B cell (primary cell): ENCODE results near the gene SHOX. TPM values are rescaled to one million over a fixed set of nuclear protein-coding genes. Genes with fewer than 3 reads are reported as not detected.

ENCODE experiments used
- ATAC-seq: fragments of 200-7000 bp; cut with Tn5 transposase; one replicate; pipeline ENCODE4 v1.10.0; 2021; ENCODE audit warnings: low read depth, mild to moderate bottlenecking, moderate number of reproducible peaks, moderate library complexity
- CTCF ChIA-PET: fragments of 350-600 bp; sonication (Branson Sonifier 250); formaldehyde crosslinking; loops from one replicate; lab custom pipeline; 2021; ENCODE audit warnings: antibody characterized with exemption, inconsistent platforms; lab: Charles Lee
- POLR2A ChIA-PET: fragments of 350-600 bp; sonication (Branson Sonifier 250); formaldehyde crosslinking; loops from one replicate; lab custom pipeline; 2021; ENCODE audit warnings: antibody characterized with exemption; lab: Charles Lee
- DNase-seq: peaks from one replicate; pipeline ENCODE4 v3.0.0; 2013
- H2AFZ ChIP-seq: 2 replicates; pipeline ENCODE4 v1.6.1; 2012; ENCODE audit warnings: mild to moderate bottlenecking, low read depth, low read length; ENCODE audit not compliant: insufficient read depth, poor library complexity, severe bottlenecking
- H3K27ac ChIP-seq, 2 donors: 1 replicate in 1 of 2; 2 replicates in 1 of 2; pipeline ENCODE4 v1.5.1; 2012 to 2013; ENCODE audit warnings: low read length in 2 of 2, mild to moderate bottlenecking in 2 of 2, moderate library complexity in 1 of 2
- H3K27me3 ChIP-seq, 4 experiments: fragments of 200-600 bp in 1 of 4; sonication (generic) in 1 of 4; replicated peaks in 1 of 4; 1 replicate in 2 of 4; 2 replicates in 2 of 4; pipeline versions ENCODE4 v1.6.1 to v1.7.0; 2013 to 2016; ENCODE audit warnings: low read length in 3 of 4, mild to moderate bottlenecking in 2 of 4, mixed read lengths in 1 of 4, moderate library complexity in 1 of 4; ENCODE audit not compliant: insufficient read depth in 4 of 4, control insufficient read depth in 3 of 4; ENCODE audit errors: control extremely low read depth in 1 of 4
- H3K36me3 ChIP-seq, 2 experiments: replicated peaks in 1 of 2; 1 replicate in 1 of 2; 2 replicates in 1 of 2; pipeline versions ENCODE4 v1.6.1 to v1.7.1; 2013; ENCODE audit warnings: low read length in 1 of 2; ENCODE audit not compliant: insufficient read depth in 2 of 2, control insufficient read depth in 1 of 2; ENCODE audit errors: control extremely low read depth in 1 of 2, extremely low read depth in 1 of 2
- H3K4me1 ChIP-seq, 2 donors: fragments of 200-600 bp in 1 of 2; sonication (generic) in 1 of 2; 1 replicate in 1 of 2; 2 replicates in 1 of 2; pipeline versions ENCODE4 v1.5.1 to v1.6.1; 2013 to 2017; ENCODE audit warnings: low read length in 2 of 2; ENCODE audit not compliant: control insufficient read depth in 2 of 2, insufficient read depth in 2 of 2
- H3K4me2 ChIP-seq: replicated peaks from 2 replicates; pipeline ENCODE3; 2012; ENCODE audit warnings: mild to moderate bottlenecking, low read depth, low read length; ENCODE audit not compliant: poor library complexity, severe bottlenecking
- H3K4me3 ChIP-seq, 5 experiments: fragments of 200-600 bp in 1 of 5; sonication (generic) in 1 of 5; 1 replicate in 3 of 5; 2 replicates in 2 of 5; pipeline versions ENCODE4 v1.5.1 to v1.7.0; 2011 to 2016; ENCODE audit warnings: low read length in 4 of 5, mild to moderate bottlenecking in 4 of 5, low read depth in 2 of 5, control low read depth in 1 of 5, moderate library complexity in 1 of 5; ENCODE audit not compliant: insufficient read depth in 1 of 5; ENCODE audit errors: control extremely low read depth in 1 of 5, extremely low read depth in 1 of 5
- H3K79me2 ChIP-seq: fragments of 200-600 bp; sonication (generic); one replicate; pipeline ENCODE4 v1.6.0; 2016; ENCODE audit warnings: low read length; ENCODE audit not compliant: control insufficient read depth, insufficient read depth
- H3K9ac ChIP-seq: fragments of 200-600 bp; sonication (generic); 2 replicates; pipeline ENCODE4 v1.6.1; 2017; ENCODE audit warnings: mild to moderate bottlenecking, low read length, moderate library complexity
- H3K9me3 ChIP-seq, 3 donors: one replicate each; pipeline versions ENCODE4 v1.6.1 to v1.7.1; 2013; ENCODE audit warnings: low read length in 2 of 3; ENCODE audit not compliant: control insufficient read depth in 2 of 3, insufficient read depth in 1 of 3; ENCODE audit errors: control extremely low read depth in 1 of 3
- H4K20me1 ChIP-seq: 2 replicates; pipeline ENCODE4 v1.6.0; 2012; ENCODE audit warnings: mild to moderate bottlenecking, low read length; ENCODE audit not compliant: insufficient read depth, control insufficient read depth, poor library complexity, severe bottlenecking
- H3K27ac Mint-ChIP-seq: one replicate; pipeline ENCODE4 v1.8.0; 2021; ENCODE audit warnings: mixed read lengths
- H3K27me3 Mint-ChIP-seq: one replicate; pipeline ENCODE4 v1.8.0; 2021; ENCODE audit warnings: mixed read lengths
- H3K4me1 Mint-ChIP-seq: one replicate; pipeline ENCODE4 v1.8.0; 2021; ENCODE audit warnings: mixed read lengths
- H3K4me3 Mint-ChIP-seq: one replicate; pipeline ENCODE4 v1.8.0; 2021; ENCODE audit warnings: mixed read lengths
- H3K9me3 Mint-ChIP-seq: one replicate; pipeline ENCODE4 v1.8.0; 2022; ENCODE audit warnings: mixed read lengths; ENCODE audit not compliant: insufficient read depth
- CTCF ChIP-seq: fragments of 200-600 bp; IDR thresholded peaks from one replicate; pipeline ENCODE4 v1.8.0; 2022; ENCODE audit warnings: antibody characterized with exemption, mild to moderate bottlenecking
- EZH2 ChIP-seq: IDR thresholded peaks from 2 replicates; pipeline ENCODE4 v1.6.1; 2012; ENCODE audit warnings: borderline replicate concordance, low read depth, mild to moderate bottlenecking, moderate library complexity, low read length; ENCODE audit not compliant: insufficient read depth, poor library complexity, severe bottlenecking
- WGBS: methylation state at CpG from one replicate; pipeline ENCODE4 v1.1.5; 2013; ENCODE audit warnings: missing lambda C conversion rate; ENCODE audit not compliant: insufficient coverage; 5-methylcytosine and 5-hydroxymethylcytosine counted together
- intact Hi-C: fragments of 100-400 bp; cut with micrococcal nuclease; formaldehyde crosslinking; loops from one replicate; pipeline ENCODE4 v1.10.0; 2022
- polyA plus RNA-seq: library from polyadenylated mRNA; depleted of rRNA; stranded (reverse); fragments of >200 nt; gene quantifications from 2 replicates; pipeline ENCODE4 v1.2.3, GENCODE V29; 2012
- total RNA-seq, 2 donors: library from RNA; stranded (reverse); fragments of 120-200 nt in 1 of 2; gene quantifications; 1 replicate in 1 of 2; 2 replicates in 1 of 2; pipeline versions ENCODE4 v1.2.3 to v1.2.4, GENCODE V29; 2013 to 2022

SHOX gene
- total and polyA plus RNA-seq, 2 donors (not counting 1 experiment from before 2014, with no cell fraction given), result not detected

- Histone ChIP-seq H3K4me2 (no peak overlapping the region), H3K4me3 (no peak overlapping the region), H3K9ac (no peak overlapping the region), H3K9me3 (no peaks in the 10 kb centered on the region), H4K20me1 (no peaks in the 10 kb centered on the region), H3K27ac (no peak overlapping the region), H3K79me2 (no peaks in the 10 kb centered on the region), H3K27me3 (peaks cover 0 to 39% (median 7%) of the 10 kb centered on the region in 4 experiments), H2AFZ (no peak overlapping the region), H3K4me1 (no peaks in the 10 kb centered on the region), H3K36me3 (no peaks in the 10 kb centered on the region)
- peaks cover 45% of the 10 kb centered on the region for H3K27me3 Mint-ChIP-seq
- no peak overlapping the region for H3K4me3 Mint-ChIP-seq
- ChIA-PET CTCF (no interaction called here), POLR2A (no interaction called here)
- no peak overlapping the region for H3K27ac Mint-ChIP-seq
- intact Hi-C loops, result no loop called here
- ATAC-seq (no peak), DNase-seq (no peak)
- no peak for TF ChIP-seq EZH2
- no peak for TF ChIP-seq CTCF
- WGBS, result 11% methylated on average over 31 of the region's 37 CpGs
- H3K4me1 Mint-ChIP-seq, result peaks cover 7% of the 10 kb centered on the region
- no peaks in the 10 kb centered on the region for H3K9me3 Mint-ChIP-seq
Observed at GRCh38 chrX:641671-642435, 11.3 kb downstream of the SHOX start.

GRCh38 chrX:642436-643240, 12.0 kb downstream of the SHOX start:
- TF ChIP-seq EZH2 (no peak), CTCF (no peak)
- Histone ChIP-seq H2AFZ (no peak overlapping the region), H3K36me3 (no peaks in the 10 kb centered on the region), H3K27me3 (peaks cover 0 to 33% (median 5%) of the 10 kb centered on the region in 4 experiments), H3K9ac (no peak overlapping the region), H3K27ac (no peak overlapping the region), H4K20me1 (no peaks in the 10 kb centered on the region), H3K4me2 (no peak overlapping the region), H3K79me2 (no peaks in the 10 kb centered on the region), H3K4me1 (no peaks in the 10 kb centered on the region), H3K9me3 (no peaks in the 10 kb centered on the region), H3K4me3 (no peak overlapping the region)
- ChIA-PET POLR2A (no interaction called here), CTCF (no interaction called here)
- intact Hi-C loops, result no loop called here
- DNase-seq (no peak), ATAC-seq (no peak)
- Mint-ChIP-seq H3K4me1 (peaks cover 3% of the 10 kb centered on the region), H3K27me3 (peaks cover 37% of the 10 kb centered on the region), H3K27ac (no peak overlapping the region), H3K9me3 (no peaks in the 10 kb centered on the region), H3K4me3 (no peak overlapping the region)
- WGBS, result 18% methylated on average over 18 of the region's 24 CpGs
